DND-41 (cell line): Measurements from ENCODE around the gene ID1.

Experiments used
- EZH2 ChIP-seq: IDR thresholded peaks from 3 replicates; pipeline ENCODE4 v1.6.1; 2012; ENCODE audit warnings: borderline replicate concordance, low read depth, mild to moderate bottlenecking, moderate library complexity, low read length, inconsistent platforms; ENCODE audit not compliant: severe bottlenecking
- TF ChIP-seq, protein P1 (sequence below): IDR thresholded peaks from 2 replicates; pipeline ENCODE4 v1.5.1; 2012; ENCODE audit warnings: borderline replicate concordance, low read length, moderate library complexity, mild to moderate bottlenecking; ENCODE audit not compliant: poor library complexity, severe bottlenecking; ENCODE audit errors: extremely low read depth

DNA sequence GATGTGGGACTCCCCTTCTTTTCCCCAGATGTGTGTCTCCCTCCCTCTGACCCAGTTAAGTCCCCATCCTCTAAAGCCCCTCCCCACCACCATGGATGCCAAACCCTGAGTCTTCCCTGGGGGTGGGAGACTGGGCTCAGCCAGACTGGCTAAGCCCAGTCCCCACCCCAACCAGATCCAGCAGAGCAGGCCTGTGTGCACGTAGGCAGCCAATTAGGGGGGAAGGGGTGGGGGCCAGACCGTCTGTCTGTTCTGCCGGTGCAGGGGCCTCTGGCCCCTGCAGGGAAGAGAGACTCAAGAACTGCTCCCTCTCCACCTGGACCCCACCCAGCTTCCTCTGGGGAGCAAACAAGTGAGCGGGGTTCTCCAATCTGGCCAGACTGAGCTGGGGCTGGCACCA lies 33.2 kb downstream of the ID1 start:
- TF ChIP-seq, protein P1, sequence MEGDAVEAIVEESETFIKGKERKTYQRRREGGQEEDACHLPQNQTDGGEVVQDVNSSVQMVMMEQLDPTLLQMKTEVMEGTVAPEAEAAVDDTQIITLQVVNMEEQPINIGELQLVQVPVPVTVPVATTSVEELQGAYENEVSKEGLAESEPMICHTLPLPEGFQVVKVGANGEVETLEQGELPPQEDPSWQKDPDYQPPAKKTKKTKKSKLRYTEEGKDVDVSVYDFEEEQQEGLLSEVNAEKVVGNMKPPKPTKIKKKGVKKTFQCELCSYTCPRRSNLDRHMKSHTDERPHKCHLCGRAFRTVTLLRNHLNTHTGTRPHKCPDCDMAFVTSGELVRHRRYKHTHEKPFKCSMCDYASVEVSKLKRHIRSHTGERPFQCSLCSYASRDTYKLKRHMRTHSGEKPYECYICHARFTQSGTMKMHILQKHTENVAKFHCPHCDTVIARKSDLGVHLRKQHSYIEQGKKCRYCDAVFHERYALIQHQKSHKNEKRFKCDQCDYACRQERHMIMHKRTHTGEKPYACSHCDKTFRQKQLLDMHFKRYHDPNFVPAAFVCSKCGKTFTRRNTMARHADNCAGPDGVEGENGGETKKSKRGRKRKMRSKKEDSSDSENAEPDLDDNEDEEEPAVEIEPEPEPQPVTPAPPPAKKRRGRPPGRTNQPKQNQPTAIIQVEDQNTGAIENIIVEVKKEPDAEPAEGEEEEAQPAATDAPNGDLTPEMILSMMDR = no peak
- TF ChIP-seq EZH2 = no peak
